SKM-1 (cell line): ENCODE results near the gene PYY.
A peak's percentile ranks its signal among the peaks of the same experiment; 100 is the strongest.
"Not testable (repeated sequence)": the region's sequence is repeated elsewhere in the genome, so short reads cannot be mapped to it uniquely, and the experiment has no call there.

Source experiments
- DNase-seq: peaks from one replicate; lab custom pipeline; 2025; ENCODE audit not compliant: unreplicated experiment; lab: John Stamatoyannopoulos, UW

PYY gene

DNA sequence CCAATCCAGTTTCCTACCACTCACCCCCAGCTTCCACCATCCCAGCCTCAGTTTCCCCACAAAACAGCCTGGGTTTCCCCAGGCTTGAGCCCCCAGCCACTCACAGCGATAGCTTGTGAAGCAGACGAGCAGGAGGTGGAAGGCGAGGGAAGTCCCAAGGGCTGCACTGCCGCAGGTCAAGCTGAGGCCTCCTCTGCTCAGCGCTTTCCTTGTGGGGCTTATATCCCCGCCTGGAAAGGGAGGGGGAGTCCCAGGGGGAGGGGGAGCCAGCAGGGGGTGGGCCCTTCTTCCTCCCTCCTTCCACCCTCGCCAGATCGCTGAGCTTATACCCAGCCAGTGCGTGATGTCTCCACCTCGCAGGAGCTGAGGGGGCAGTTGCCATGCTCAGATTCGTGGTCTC lies at the start of gene PYY:
TSS of gene PYY (minus strand) at position 195 of the 400 bp plus-strand sequence. CDS start 457 bp downstream, outside the sequence.
- DNase-seq = no peak

DNA sequence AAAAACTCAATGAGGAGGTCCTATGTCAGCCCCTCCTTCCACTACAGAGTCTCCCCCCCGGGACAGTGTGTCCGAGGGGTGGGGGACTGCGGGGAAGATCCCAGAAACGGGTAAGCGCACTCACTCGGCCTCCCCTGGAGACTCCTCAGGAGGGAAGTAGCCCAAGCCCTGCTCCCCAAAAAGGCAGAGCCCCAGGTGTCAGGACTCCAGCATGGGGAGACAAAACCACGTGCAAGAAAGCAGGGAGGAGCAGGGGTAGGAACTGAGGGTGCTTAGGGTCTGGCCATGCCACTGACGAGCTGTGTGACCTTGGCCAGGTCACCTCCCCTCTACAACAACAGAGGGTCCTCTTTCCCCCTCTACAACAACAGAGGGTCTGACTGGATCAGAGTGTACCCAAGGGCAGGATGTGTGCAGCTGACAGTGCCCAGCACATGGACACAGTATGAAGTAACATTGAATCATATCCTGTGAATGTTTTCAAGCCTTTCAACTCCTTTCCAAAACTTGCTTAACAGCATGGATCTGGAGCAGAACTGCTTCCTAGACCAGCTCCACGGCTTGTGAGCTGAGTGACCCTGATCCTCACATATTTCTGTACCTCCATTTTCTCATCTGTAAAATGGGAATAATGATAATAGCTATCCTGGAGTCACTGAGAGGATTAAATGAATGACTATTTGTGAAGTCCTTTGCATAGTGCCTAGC lies 48.6 kb upstream of the PYY start:
- no peak for DNase-seq

DNA sequence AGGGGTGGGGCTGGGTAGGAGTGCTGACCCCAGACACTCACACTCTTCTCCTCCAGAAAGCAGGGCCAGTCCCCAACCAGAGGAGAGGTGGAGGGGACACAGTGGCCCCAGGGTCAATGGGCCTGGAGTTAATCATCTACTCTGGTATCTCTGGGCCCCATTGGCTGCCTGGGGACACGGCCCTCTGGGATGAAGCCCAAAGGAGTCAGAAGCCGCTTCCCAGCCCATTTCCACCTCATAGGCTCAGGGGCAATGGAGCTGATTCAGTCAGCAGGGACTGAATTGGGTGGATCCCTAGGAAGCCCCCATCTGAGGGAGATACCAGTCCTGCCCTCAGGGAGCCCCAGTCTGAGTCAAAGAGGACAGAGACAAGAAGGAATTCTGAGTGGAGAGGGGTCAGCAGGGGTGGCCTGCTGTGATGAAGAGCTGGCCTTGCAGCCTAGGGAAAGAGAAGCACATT lies 47.8 kb upstream of the PYY start:
- no peak for DNase-seq

DNA sequence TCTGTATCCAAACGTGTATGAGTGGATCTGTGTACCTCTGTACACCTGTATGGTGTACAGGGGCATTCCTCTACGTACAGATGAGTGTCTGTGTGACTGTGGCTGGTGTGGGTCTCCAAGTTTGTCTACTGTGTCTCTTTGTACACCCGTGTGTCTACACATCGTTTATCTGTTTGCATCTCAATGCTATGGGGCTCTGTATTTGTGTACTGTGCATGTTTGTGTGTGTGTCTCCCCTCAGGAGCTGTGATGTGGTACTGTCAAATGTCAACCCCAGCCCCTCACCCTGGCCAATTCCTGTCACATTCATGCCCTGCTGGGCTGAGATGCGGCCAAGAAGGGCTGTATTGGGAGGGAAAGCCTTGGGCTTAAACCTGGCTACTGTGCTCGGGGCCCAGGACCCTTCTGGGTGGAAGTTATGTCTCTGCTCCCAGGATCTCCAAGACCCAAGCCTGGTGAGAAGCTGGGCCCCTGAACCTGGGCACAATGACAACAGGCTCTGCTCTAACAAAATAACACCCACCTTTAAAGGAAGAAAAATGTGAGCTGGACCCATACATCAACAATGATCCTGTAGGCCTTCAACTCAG lies 47.2 kb upstream of the PYY start:
- no peak for DNase-seq

DNA sequence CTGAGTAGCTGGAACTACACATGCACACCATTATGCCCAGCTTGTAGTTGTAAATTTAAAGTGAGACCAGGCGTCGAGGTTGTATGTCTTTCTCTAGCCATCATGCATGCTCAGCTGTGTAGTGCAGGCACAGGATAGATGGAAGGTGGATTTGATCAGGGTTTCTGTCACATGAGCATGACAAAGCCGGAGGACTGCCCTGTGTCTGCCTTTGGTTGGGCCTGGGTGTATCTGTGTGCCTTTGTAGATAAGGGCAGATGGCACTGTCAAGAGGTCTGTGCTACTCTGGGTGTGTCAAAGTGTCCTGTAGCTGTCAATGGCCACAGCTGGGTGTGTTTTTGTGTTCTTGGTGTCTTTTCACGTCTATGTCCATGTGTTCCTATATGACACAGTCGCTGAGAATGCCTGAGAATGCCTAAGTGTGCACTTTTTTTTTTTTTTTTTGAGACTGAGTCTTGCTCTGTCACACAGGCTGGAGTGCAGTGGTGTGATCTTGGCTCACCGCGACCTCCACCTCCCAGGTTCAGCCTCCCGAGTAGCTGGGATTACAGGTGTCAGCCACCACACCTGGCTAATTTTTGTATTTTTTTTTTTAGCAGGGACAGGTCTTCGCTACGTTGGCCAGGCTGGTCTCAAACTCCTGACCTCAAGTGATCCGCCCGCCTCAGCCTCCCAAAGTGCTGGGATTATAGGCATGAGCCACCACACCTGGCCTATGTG lies 46.6 kb upstream of the PYY start:
- DNase-seq = no peak

DNA sequence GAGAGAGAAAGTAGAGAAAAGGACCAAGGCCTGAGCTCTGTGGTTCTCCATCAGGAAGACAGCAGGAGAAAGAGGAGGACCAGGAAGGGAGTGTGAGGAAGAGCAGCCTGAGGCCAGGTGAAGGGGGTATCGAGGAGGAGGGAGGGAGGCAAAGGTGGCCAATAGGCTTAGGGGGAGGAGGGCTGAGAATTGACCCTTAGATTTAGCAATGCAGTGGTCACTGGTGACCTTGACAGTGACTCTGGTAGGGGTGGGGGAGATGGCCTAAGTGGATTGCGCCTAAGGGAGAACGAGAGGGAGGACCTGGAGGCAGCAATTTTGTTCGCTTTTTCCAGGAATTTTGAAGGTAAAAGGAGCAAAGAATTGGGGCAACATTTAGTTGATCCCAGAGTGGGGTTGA lies 45.3 kb upstream of the PYY start:
- no peak for DNase-seq

DNA sequence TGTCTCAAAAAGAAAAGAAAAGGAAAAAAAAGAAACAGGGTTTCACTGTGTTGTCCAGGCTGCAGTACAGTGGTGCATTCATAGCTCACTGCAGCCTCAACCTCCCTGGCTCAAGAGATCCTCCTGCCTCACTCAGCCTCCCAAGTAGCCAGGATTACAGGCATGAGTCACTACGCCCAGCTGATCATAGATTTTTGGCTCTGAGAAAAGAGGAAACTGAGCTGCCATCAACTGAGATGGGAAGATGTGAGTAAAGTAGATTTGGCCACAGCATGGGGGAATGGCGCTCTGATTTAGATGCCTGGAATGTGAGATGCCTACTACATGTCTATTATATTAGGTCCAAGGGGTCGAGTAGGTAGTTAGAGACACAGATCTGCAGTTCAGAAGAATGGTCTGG lies 44.8 kb upstream of the PYY start:
- peak; percentile 38 for DNase-seq

DNA sequence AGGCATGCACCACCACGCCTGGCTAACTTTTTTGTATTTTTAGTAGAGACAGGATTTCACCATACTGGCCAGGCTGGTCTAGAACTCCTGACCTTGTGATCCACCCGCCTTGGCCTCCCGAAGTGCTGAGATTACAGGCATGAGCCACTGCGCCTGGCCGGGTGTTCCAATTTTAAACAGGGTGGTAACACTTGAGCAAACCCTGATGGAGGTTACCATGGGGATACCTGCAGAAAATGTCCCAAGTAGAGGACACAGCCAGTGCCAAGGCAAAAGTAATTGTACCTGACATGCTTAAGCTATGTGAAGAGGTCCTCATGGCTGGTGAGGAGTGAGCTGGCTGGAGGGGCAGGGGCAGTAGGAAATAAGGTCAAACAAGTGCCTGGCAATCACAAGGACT lies 43.4 kb upstream of the PYY start:
- not testable (repeated sequence) for DNase-seq

DNA sequence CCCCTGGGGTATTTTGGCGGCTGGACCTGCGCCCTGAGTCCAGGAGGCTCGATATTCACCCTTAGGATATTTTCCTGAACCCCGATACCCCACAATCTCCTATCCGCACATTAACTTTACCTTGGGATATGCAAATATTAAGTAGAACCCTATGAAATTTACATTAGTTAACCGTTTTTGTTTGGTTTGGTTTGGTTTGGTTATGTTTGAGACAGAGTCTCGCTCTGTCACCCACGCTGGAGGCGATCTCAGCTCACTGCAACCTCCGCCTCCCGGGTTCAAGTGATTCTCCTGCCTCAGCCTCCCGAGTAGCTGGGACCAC lies 41.4 kb upstream of the PYY start:
- DNase-seq = no peak

DNA sequence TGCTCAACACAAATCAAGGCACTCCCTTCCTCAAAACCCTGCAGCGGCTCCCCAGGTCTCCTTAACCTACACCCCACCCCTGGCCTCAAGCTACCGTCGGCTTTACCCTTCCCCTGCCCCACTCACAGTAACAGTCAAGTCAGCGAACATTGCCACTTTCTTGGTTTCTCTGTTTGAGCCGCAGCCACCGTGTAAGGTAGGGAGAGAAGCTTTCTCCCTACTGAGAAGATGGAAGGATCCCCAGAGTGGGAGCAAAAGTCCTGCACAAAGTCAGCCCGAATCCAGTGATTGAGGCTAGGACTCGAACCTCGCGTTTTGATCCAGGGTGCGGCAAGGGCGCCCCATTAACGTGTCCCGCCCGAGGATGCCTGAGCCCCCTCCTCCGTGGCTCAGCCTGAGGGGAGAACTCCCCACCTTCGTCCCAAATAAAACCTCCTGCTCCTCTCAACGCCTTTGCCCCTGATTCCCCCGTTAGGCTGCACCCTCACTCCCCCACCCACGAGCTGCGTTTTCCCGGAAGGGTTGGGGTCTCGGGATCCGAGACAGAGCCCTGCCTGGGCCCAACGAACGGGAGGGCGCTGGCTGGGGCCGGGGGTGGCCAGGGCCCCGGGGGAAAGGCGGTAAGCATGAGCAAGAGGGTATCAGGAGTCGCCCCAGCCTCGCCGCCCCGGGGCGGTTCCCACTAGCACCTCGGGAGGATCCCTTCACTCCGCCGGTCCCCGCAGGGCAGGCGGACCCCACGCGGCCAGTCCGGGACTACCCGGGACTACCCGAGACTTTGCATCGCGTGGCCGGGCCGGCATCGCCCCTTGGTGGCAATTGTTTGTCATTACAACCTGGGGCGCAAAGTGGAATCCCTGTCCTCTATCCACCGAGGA lies 40.8 kb upstream of the PYY start:
- peak; percentile 39 for DNase-seq

DNA sequence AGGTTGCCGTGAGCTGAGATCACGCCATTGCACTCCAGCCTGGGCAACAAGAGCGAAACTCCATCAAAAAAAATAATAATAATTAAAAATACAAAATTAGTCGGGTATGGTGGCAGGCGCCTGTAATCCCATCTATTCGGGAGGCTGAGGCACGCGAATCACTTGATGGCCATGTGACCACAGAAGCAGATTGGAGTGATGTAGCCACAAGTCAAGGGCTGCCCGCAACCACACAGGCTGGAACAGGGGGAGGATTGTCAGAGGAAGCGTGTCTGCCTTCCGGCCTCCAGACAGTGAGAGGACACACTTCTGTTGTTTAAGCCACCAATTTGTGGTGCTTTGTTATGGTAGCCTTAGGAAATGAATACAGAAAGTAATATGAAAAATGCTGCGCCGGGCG lies 38.9 kb upstream of the PYY start:
- DNase-seq = no peak

DNA sequence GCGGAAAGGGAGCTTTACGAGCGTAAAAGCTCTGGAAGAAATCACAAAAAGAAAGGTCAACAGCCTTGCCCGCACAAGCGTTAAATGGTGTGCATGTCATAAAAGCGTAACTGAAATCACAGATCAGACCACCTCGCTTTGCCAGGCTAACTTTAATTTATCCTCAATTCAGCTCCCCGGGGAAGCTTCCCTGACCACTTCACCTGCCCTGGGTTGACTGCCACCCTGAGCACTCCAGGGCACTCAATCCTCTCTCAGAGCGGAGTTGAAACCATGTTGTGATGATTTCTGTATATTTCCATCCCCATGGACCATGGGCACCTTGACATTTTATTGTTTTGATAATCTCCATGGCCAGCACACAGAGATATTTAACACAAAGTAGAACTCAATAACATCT lies 34.6 kb upstream of the PYY start:
- DNase-seq = no peak

DNA sequence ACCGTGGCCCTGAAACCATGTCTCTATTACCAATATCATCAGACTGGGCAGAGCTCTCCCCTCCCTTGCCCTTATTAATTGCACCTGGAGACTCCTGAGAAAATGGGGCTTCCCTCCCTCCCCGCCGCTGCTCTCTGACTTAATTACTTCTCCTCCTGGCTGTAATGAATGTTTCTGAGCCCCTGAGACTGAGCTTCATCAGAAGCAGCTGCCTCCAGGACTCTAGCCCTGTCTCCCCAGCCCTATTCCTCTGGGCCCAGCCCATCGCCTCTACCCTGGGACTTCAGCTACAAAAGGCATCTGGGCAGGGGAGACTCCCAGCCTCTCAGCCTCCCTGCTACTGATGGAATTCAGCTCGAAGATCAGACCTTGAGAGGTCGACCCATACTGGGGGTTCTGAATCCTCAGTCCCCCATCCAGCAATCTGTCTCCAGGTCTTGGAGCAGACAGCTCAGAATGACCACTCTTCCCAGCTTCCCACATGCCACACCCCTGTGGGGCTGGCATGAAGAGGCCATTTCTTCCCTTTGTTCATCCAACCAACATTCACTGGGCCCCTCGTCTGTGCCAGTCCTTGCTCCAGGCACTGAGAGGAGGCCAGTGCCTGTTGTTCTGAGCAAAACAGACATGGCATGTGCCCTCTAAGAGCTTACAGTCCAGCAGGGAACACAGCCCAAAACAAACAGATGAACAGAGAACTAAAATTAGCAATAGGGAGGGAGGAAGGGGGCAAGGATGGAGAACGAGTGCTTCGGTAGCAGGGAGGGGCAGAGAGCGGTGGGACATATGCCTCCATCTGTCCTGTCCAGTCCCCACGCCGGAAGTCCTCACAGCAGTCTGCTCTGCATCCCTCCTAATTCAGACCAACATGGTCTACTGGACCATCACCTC lies 33.6 kb upstream of the PYY start:
- no peak for DNase-seq

DNA sequence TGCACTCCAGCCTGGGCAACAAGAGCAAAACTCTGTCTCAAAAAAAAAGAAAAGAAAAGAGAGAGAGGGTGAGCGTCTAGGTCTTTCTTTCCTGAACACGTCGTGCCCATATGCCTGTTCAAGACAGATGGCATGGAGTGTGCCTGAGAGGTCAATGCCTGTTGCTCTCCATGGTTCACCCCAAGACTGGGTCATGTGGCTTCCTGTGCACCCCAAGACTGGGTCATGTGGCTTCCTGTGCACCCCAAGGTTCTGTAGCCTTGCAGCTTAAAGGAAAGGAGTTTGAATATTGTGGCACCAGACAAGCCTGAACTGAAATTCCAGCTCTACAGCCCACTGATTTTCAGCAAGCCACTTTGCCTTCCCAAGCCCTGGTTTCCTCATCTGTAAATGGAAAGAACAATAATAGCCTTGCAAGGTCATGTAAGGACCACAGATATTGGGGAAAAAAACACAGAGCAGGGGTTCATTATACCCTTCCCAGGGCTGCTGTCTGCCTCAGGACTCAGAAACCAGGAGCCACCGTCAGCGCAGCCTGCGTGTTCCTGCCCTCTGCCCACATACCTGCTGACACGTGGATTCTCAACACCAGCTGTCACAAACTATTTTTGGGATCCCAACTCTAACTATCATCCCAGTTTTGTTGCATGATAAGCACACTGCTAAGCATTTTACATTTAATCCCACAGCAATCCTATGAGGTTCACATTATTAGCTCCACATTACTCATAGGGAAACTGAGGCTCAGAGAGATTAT lies 32.7 kb upstream of the PYY start:
- DNase-seq = no peak

DNA sequence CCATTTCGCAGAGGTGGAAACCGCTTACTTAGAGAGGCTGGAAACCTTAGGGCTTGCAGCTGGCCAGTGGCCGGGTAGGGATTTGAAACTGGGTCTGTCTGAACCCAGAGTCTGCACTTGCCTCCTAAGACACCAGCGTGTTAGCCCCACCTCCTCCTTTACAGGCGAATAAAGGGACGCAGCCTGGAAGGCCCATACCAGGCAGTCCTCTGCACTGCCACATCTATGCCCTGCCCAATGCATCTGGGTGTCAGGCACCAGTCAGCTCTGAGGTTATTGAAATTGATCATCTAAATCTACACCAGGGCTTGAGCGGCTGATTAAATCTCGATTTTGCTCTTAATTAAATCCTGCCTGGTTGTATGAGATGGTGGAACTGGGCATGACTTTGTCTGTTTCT lies 30.8 kb upstream of the PYY start:
- no peak for DNase-seq

DNA sequence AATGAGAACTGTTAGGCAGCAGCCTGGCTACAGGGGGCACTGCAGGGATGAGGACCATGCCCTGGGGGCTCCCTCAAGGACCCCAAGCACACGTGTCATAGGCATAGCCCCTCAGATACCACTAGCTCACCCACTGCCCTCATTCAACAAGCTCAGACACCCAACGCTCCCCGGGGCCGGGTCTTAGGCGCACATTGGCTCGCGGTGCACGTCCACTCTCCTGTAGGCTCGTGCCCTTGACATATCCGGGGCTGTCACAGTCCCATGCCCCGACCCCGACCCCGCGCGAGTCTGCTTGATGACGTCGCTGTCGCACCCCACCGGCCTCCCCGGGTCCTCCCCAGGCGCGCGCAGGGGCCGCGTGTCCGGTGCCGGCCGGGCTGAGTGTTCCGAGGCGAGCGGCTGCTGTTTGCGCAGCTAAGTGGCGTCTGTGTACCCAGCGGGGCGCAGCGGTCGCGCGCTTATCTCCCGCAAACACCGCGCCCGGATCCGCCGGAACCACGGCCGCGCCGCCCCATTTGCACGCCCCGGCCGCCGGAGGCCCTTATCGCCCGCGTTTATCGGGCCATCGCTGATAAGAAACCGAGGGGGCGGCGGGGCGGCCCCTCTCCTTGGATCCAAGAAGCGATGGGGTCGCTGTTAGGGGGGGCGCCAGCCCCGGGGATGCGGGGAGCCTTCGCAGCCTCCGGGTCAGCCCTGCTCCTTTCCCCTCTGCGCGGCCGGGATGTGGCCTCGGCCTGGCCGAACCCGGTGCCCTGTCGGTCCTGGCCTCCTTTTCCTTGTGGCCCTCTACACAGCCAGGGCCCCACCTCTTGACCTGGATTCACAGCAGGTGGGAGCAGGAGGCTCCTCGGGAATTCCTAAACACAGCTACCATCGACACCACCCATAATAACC lies 30.0 kb upstream of the PYY start:
- DNase-seq = no peak

DNA sequence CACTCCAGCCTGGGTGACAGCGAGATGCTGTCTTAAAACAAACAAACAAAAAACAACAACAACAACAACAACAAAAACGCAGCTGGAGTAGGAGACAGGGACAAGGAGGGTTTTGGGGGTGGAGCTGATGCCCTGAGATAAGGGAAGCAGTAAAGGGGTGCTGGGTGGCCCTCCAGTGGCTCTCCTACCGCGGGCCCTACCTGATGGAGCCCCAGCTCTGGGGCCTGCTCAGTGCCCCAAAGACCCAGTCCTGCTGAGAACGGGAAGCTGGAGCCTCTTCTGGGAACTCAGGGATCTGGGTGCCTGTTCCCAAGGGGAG lies 29.4 kb upstream of the PYY start:
- DNase-seq = no peak

DNA sequence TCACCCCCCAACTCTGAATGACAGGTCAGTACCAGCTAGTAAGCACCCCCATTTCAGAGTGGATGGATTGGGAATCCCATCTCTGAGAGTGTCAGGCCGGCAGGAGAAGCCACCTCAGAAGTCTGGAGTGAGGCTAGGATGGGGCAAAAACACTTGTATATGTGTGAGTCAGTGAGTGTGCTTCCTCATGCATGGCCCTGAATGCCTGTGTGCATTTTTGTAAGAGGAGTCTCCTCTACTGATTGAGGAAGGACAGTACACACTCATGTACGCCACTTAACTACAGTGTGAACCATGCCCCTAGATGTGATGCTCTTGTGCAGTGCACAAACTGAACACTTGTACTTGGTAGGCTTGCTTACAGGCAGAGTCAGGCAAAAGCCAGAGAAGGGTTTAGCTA lies 28.4 kb upstream of the PYY start:
- DNase-seq = no peak

DNA sequence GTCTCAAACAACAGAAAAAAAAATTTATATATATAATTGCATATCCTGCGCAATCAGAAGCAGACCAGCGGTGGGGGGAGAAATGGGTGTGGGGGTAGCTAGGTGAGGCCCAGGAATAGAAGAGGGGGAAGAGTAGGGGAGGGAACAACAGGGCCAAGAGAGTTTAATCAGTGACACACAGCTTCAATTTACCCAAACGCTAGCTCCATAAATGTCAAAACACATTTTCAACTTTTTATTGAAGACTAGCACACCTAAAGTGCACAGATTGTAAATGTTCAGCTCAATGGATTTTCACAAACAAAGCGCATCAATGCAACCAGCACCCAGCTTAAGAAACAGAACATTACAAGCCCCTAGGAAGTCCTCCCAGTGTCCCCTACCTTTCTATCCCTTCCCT lies 25.9 kb upstream of the PYY start:
- DNase-seq = no peak
